OCI-LY7 (cell line): ENCODE measurements around the gene CFAP99.

Experiments used
- EZH2phosphoT487 ChIP-seq: fragments of 200-600 bp; sonication (generic); IDR thresholded peaks from 2 replicates; pipeline ENCODE4 v1.6.1; 2018; ENCODE audit warnings: low read depth, borderline replicate concordance, mild to moderate bottlenecking, mixed run types, antibody characterized with exemption, low read length, moderate library complexity, mixed read lengths
- TF ChIP-seq, protein P1 (sequence below): fragments of 200-600 bp; sonication (generic); conservative IDR thresholded peaks from 2 replicates; pipeline ENCODE4 v1.5.1; 2014; ENCODE audit warnings: mild to moderate bottlenecking, antibody characterized with exemption, low read length, moderate library complexity, mixed read lengths

DNA sequence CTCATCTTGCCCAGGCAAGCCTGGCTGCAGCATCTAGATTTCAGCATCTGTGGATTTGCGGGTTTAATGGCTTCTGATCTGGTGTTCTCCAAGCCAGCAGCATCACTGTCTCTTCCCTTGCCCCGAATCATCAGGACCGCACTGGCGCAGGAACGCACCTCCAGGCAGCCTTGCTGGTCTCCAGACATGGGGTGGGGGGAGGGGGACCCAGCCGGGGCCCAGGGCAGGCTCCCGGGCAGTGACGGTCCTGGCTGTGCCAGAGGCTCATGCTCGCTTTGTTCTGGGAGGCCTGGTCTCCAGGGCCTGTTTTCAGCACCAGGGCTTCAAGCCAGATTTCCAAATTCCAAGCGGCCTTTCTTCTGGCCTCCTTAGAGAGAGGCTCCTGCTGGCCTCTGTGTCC lies 4.9 kb downstream of the CFAP99 start:
- TF ChIP-seq, protein P1, sequence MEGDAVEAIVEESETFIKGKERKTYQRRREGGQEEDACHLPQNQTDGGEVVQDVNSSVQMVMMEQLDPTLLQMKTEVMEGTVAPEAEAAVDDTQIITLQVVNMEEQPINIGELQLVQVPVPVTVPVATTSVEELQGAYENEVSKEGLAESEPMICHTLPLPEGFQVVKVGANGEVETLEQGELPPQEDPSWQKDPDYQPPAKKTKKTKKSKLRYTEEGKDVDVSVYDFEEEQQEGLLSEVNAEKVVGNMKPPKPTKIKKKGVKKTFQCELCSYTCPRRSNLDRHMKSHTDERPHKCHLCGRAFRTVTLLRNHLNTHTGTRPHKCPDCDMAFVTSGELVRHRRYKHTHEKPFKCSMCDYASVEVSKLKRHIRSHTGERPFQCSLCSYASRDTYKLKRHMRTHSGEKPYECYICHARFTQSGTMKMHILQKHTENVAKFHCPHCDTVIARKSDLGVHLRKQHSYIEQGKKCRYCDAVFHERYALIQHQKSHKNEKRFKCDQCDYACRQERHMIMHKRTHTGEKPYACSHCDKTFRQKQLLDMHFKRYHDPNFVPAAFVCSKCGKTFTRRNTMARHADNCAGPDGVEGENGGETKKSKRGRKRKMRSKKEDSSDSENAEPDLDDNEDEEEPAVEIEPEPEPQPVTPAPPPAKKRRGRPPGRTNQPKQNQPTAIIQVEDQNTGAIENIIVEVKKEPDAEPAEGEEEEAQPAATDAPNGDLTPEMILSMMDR, result no peak
- no peak for TF ChIP-seq EZH2phosphoT487
